Upper lobe of right lung (tissue), 1 donor: ENCODE data around the gene POU5F1. TPM values are rescaled to one million over a fixed set of nuclear protein-coding genes. Genes with fewer than 3 reads are reported as not detected.

Experiments used
- ATAC-seq: fragments of 200-7000 bp; cut with Tn5 transposase; one replicate; pipeline ENCODE4 v1.9.1; 2020; ENCODE audit warnings: mild to moderate bottlenecking, moderate library complexity
- DNase-seq: peaks from one replicate; pipeline ENCODE4 v3.0.0-alpha.2; 2020
- H3K27ac ChIP-seq: fragments of 200-600 bp; one replicate; pipeline ENCODE4 v1.8.0; 2022
- H3K27me3 ChIP-seq: fragments of 200-600 bp; one replicate; pipeline ENCODE4 v1.8.0; 2022; ENCODE audit warnings: mild to moderate bottlenecking
- H3K36me3 ChIP-seq: fragments of 200-600 bp; one replicate; pipeline ENCODE4 v1.8.0; 2022
- H3K4me1 ChIP-seq: fragments of 200-600 bp; one replicate; pipeline ENCODE4 v1.8.0; 2022
- H3K4me3 ChIP-seq: fragments of 200-600 bp; one replicate; pipeline ENCODE4 v1.8.0; 2022; ENCODE audit warnings: mild to moderate bottlenecking
- H3K9me3 ChIP-seq: fragments of 200-600 bp; one replicate; pipeline ENCODE4 v1.8.0; 2022
- CTCF ChIP-seq: fragments of 200-600 bp; IDR thresholded peaks from one replicate; pipeline ENCODE4 v1.8.0; 2022; ENCODE audit warnings: antibody characterized with exemption
- intact Hi-C: fragments of 100-400 bp; cut with DNase I; formaldehyde crosslinking; loops from one replicate; pipeline ENCODE4 v1.11.0; 2022
- total RNA-seq: library from RNA; stranded (reverse); fragmentation: NEBNext Ultra II Directional; extraction: Animal tissue kit (Norgen Biotek cat#: 25700); gene quantifications from one replicate; pipeline ENCODE4 v1.2.1, GENCODE V29; 2021
- donor health status: DM: no; HTN: yes; CAD: no; lungs with severe emphysema.

The POU5F1 gene
- total RNA-seq, 1 donor from 2014 or later: 2.8 TPM

DNA sequence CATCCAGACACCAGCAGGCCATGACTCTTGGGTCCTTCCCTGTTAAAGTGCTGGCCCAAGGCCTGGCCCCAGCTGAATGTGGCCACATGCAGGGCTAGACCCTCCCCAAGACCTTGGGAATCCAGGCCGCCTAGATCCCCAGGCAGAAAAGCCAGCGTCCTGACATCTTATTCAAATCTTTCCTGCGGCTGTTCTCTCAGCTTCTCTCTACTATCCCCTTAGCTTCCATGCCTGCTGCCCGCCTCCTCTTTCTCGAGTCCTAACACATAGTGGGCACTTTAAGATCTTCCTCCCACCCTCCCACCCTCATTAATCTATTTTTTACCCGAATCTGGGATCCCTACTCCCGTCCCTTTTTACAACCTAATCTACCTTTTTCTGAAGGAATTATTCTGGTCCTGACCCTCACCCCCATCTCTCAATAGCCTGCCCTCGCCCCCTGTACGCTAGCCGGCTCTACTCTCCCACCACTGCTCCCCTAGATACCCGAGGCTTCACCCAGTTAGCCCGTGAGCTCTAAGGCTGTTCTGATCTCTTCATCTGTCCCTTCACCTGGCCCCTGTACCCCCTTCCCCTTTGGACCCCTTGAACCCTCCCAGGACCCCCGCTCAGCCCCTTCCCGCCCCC lies 12.9 kb downstream of the POU5F1 start, which contains the start of gene CCHCR1:
CCHCR1 (minus strand) TSS at position 290 of the 627 bp plus-strand sequence; CDS start at position 88, 202 bp downstream.
- no peak for TF ChIP-seq CTCF
- H3K27me3 ChIP-seq: no peaks in the 10 kb centered on the region
- peak within 1 kb of the TSS; percentile 70 for H3K4me3 ChIP-seq
- intact Hi-C loops: no loop called here
- H3K4me1 ChIP-seq: peaks cover 11% of the 10 kb centered on the region
- DNase-seq: no peak
- no peaks in the 10 kb centered on the region for H3K9me3 ChIP-seq
- H3K36me3 ChIP-seq: no peaks in the 10 kb centered on the region
- no peak for ATAC-seq
- H3K27ac ChIP-seq: peak within 1 kb of the TSS; percentile 47

DNA sequence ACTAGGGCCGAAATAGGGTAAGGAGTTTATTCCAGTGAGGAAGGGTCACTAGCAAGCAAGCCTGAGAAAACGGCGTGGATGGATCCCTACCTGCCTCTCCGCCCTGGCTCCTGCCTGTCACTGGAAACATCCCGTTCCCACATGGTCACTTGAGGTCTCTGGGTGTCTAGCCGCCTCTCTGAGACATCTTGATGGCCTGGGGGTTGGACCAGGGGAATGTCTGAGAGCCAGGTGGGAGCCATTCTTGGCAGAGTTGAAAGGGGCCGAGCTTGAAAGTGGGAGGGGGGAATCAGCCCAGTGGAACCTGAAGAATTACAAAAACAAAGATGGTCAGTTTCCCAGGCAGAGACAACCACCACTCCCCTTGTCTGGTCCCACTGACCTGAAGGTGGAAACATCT lies 13.8 kb downstream of the POU5F1 start:
- Histone ChIP-seq H3K4me3 (no peak overlapping the region), H3K27me3 (no peaks in the 10 kb centered on the region), H3K36me3 (no peaks in the 10 kb centered on the region), H3K27ac (no peak overlapping the region), H3K9me3 (no peaks in the 10 kb centered on the region), H3K4me1 (peaks cover 11% of the 10 kb centered on the region)
- TF ChIP-seq CTCF: no peak
- no peak for ATAC-seq
- DNase-seq: no peak
- intact Hi-C loops: no loop called here

- no peak overlapping the region for H3K4me3 ChIP-seq
- DNase-seq (no peak), ATAC-seq (no peak)
- H3K27me3 ChIP-seq: no peaks in the 10 kb centered on the region
- peaks cover 10% of the 10 kb centered on the region for H3K36me3 ChIP-seq
- TF ChIP-seq CTCF: no peak
- H3K9me3 ChIP-seq: no peaks in the 10 kb centered on the region
- H3K27ac ChIP-seq: no peak overlapping the region
- intact Hi-C loops: no loop called here
- peaks cover 11% of the 10 kb centered on the region for H3K4me1 ChIP-seq
These were observed 16.0 kb downstream of the POU5F1 start for GRCh38 chr6:31154436-31154835.

DNA sequence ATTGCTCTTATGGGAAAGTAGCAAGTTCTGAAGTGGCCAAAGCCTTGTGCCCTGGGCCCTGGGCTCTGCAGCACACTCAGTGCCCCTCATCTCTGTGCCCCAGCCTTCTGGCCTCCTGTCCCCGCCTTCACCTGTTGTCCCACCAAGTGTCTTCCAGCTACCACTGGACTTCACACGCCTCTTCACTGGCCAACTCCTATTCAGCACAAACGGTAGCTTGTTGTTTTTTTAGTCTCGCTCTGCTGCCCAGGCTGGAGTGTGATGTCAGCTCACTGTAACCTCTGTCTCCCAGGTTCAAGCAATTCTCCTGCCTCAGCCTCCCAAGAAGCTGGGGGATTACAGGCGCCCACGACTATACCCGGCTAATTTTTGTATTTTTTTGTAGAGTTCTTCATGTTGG lies 17.7 kb downstream of the POU5F1 start:
- TF ChIP-seq CTCF: no peak
- H3K27me3 ChIP-seq: no peaks in the 10 kb centered on the region
- DNase-seq (no peak), ATAC-seq (no peak)
- intact Hi-C loops: no loop called here
- H3K9me3 ChIP-seq: no peaks in the 10 kb centered on the region
- H3K4me3 ChIP-seq: no peak overlapping the region
- no peak overlapping the region for H3K27ac ChIP-seq
- peaks cover 5% of the 10 kb centered on the region for H3K4me1 ChIP-seq
- peaks cover 10% of the 10 kb centered on the region for H3K36me3 ChIP-seq

GRCh38 chr6:31149827-31150447 lies 20.5 kb downstream of the POU5F1 start:
- no peak for DNase-seq
- Histone ChIP-seq H3K4me3 (no peak overlapping the region), H3K4me1 (no peaks in the 10 kb centered on the region), H3K27ac (no peak overlapping the region), H3K9me3 (no peaks in the 10 kb centered on the region), H3K36me3 (peaks cover 10% of the 10 kb centered on the region), H3K27me3 (no peaks in the 10 kb centered on the region)
- TF ChIP-seq CTCF: no peak
- intact Hi-C loops: no loop called here
- no peak for ATAC-seq
